SIG-M5 treated with dmso at 0.1 percent for 504 hours (cell line): Measurements from ENCODE around the gene TLR3.
"Not testable (repeated sequence)": the region's sequence is repeated elsewhere in the genome, so short reads cannot be mapped to it uniquely, and the experiment has no call there.

ENCODE experiments used
- DNase-seq: peaks from one replicate; lab custom pipeline; 2025; ENCODE audit not compliant: unreplicated experiment; lab: John Stamatoyannopoulos, UW

TLR3 gene

GRCh38 chr4:186047501-186047900 lies 21.5 kb upstream of the TLR3 start:
- not testable (repeated sequence) for DNase-seq

GRCh38 chr4:186050135-186050534 lies 18.8 kb upstream of the TLR3 start:
- not testable (repeated sequence) for DNase-seq

GRCh38 chr4:186051096-186051495 lies 17.9 kb upstream of the TLR3 start:
- DNase-seq: no peak

- no peak for DNase-seq
Measured at GRCh38 chr4:186058253-186058979, 10.5 kb upstream of the TLR3 start.

- DNase-seq: no peak
Measured at GRCh38 chr4:186058980-186059316, 10.0 kb upstream of the TLR3 start.

GRCh38 chr4:186061921-186062320 lies 7.0 kb upstream of the TLR3 start:
- no peak for DNase-seq

GRCh38 chr4:186067757-186068385 lies 1.1 kb upstream of the TLR3 start:
- peak; percentile 33 for DNase-seq

- no peak for DNase-seq
Measured at GRCh38 chr4:186069729-186070128, 773 bp downstream of the TLR3 start.

- no peak for DNase-seq
Measured at GRCh38 chr4:186072516-186072915, 3.6 kb downstream of the TLR3 start.

- no peak for DNase-seq
Measured at GRCh38 chr4:186074189-186074588, 5.2 kb downstream of the TLR3 start.

- no peak for DNase-seq
Measured at GRCh38 chr4:186078981-186079638, 10.2 kb downstream of the TLR3 start.

GRCh38 chr4:186079694-186080093 lies 10.7 kb downstream of the TLR3 start:
- no peak for DNase-seq

- no peak for DNase-seq
Measured at GRCh38 chr4:186081202-186081807, 12.3 kb downstream of the TLR3 start.

GRCh38 chr4:186082221-186082620 lies 13.3 kb downstream of the TLR3 start:
- DNase-seq: no peak

GRCh38 chr4:186088523-186088922 lies 19.6 kb downstream of the TLR3 start:
- DNase-seq: no peak

- DNase-seq: no peak
Measured at GRCh38 chr4:186092296-186092695, 23.3 kb downstream of the TLR3 start.

- DNase-seq: no peak
Measured at GRCh38 chr4:186095406-186095805, 26.4 kb downstream of the TLR3 start.

GRCh38 chr4:186096681-186097165 lies 27.8 kb downstream of the TLR3 start:
- no peak for DNase-seq

- DNase-seq: no peak
Measured at GRCh38 chr4:186097386-186097785, 28.4 kb downstream of the TLR3 start.

- DNase-seq: no peak
Measured at GRCh38 chr4:186102931-186103330, 34.0 kb downstream of the TLR3 start.

GRCh38 chr4:186104114-186104889 lies 35.3 kb downstream of the TLR3 start, which contains the start of gene FAM149A:
Gene FAM149A, plus strand, starts transcription at chr4:186104704.
- no peak for DNase-seq
